ENCODE measurements around the gene DENND11.
"Not testable (repeated sequence)": the region's sequence is repeated elsewhere in the genome, so short reads cannot be mapped to it uniquely, and the experiment has no call there.

DENND11 gene

GRCh38 chr7:141696348-141696747 lies 5.6 kb downstream of the DENND11 start:
- in situ Hi-C loops (cut with HindIII; ENCODE audit: low pct_ligation_motif_present, low sequenced_read_pairs), result no loop called here
- H3K4me3 ChIP-seq (ENCODE audit: low read depth, low read length), result no peak overlapping the region
- H3K36me3 ChIP-seq (replicated peaks), result no peaks in the 10 kb centered on the region
- TF ChIP-seq CTCF (IDR thresholded peaks at IDR 0.05; ENCODE audit: low read depth, low read length, missing control alignments), result no peak
- no peaks in the 10 kb centered on the region for H3K27me3 ChIP-seq (replicated peaks)
- DNase-seq, result no peak
- H3K27ac ChIP-seq, result no peak overlapping the region

- in situ Hi-C loops (cut with HindIII; ENCODE audit: low pct_ligation_motif_present, low sequenced_read_pairs), result no loop called here
- H3K27me3 ChIP-seq (replicated peaks), result no peaks in the 10 kb centered on the region
- no peak overlapping the region for H3K4me3 ChIP-seq (ENCODE audit: low read depth, low read length)
- DNase-seq, result no peak
- no peak for TF ChIP-seq CTCF (IDR thresholded peaks at IDR 0.05; ENCODE audit: low read depth, low read length, missing control alignments)
- H3K27ac ChIP-seq, result no peak overlapping the region
- H3K36me3 ChIP-seq (replicated peaks), result no peaks in the 10 kb centered on the region
Observed at GRCh38 chr7:141695803-141696289, 6.1 kb downstream of the DENND11 start.

GRCh38 chr7:141693082-141693481 lies 8.9 kb downstream of the DENND11 start:
- no peak overlapping the region for H3K27ac ChIP-seq
- H3K27me3 ChIP-seq (replicated peaks), result no peaks in the 10 kb centered on the region
- no peak overlapping the region for H3K4me3 ChIP-seq (ENCODE audit: low read depth, low read length)
- H3K36me3 ChIP-seq (replicated peaks), result no peaks in the 10 kb centered on the region
- in situ Hi-C loops (cut with HindIII; ENCODE audit: low pct_ligation_motif_present, low sequenced_read_pairs), result no loop called here
- no peak for TF ChIP-seq CTCF (IDR thresholded peaks at IDR 0.05; ENCODE audit: low read depth, low read length, missing control alignments)
- no peak for DNase-seq

- in situ Hi-C loops (cut with HindIII; ENCODE audit: low pct_ligation_motif_present, low sequenced_read_pairs), result no loop called here
- Histone ChIP-seq H3K36me3 (replicated peaks) (no peaks in the 10 kb centered on the region), H3K27me3 (replicated peaks) (no peaks in the 10 kb centered on the region), H3K27ac (no peak overlapping the region), H3K4me3 (ENCODE audit: low read depth, low read length) (no peak overlapping the region)
- no peak for DNase-seq
- no peak for TF ChIP-seq CTCF (IDR thresholded peaks at IDR 0.05; ENCODE audit: low read depth, low read length, missing control alignments)
Observed at GRCh38 chr7:141691961-141692360, 10.0 kb downstream of the DENND11 start.

- in situ Hi-C loops (cut with HindIII; ENCODE audit: low pct_ligation_motif_present, low sequenced_read_pairs), result no loop called here
- TF ChIP-seq CTCF (IDR thresholded peaks at IDR 0.05; ENCODE audit: low read depth, low read length, missing control alignments), result no peak
- Histone ChIP-seq H3K27ac (no peak overlapping the region), H3K36me3 (replicated peaks) (no peaks in the 10 kb centered on the region), H3K4me3 (ENCODE audit: low read depth, low read length) (no peak overlapping the region), H3K27me3 (replicated peaks) (no peaks in the 10 kb centered on the region)
- DNase-seq, result no peak
Observed at GRCh38 chr7:141691540-141691939, 10.4 kb downstream of the DENND11 start.

GRCh38 chr7:141689072-141689825 lies 12.7 kb downstream of the DENND11 start:
- H3K27me3 ChIP-seq (replicated peaks); H3K27ac ChIP-seq; H3K4me3 ChIP-seq (ENCODE audit: low read depth, low read length); H3K36me3 ChIP-seq (replicated peaks); in situ Hi-C loops (cut with HindIII; ENCODE audit: low pct_ligation_motif_present, low sequenced_read_pairs); DNase-seq: not testable (repeated sequence)

Measured in brain microvascular endothelial cell (primary cell).